CD4-positive, alpha-beta memory T cell (primary cell): ENCODE measurements around the gene UQCRFS1. TPM values are rescaled to one million over a fixed set of nuclear protein-coding genes. Genes with fewer than 3 reads are reported as not detected.

Experiments used
- CTCF ChIA-PET: fragments of 350-600 bp; sonication (Branson Sonifier 250); formaldehyde crosslinking; loops from one replicate; lab custom pipeline; 2021; ENCODE audit warnings: inconsistent platforms; ENCODE audit not compliant: partially characterized antibody; lab: Charles Lee
- POLR2A ChIA-PET: fragments of 350-600 bp; sonication (Branson Sonifier 250); formaldehyde crosslinking; loops from one replicate; lab custom pipeline; 2021; ENCODE audit not compliant: partially characterized antibody; lab: Charles Lee
- DNase-seq, 5 donors: peaks; one replicate each; pipeline versions ENCODE4 v3.0.0 to v3.0.0-alpha.2; 2020 to 2022; ENCODE audit warnings: mixed read lengths in 1 of 5
- H3K27ac ChIP-seq: one replicate; pipeline ENCODE4 v1.7.0; 2013; ENCODE audit warnings: low read depth, low read length
- H3K27me3 ChIP-seq: 2 replicates; pipeline ENCODE4 v1.7.0; 2013; ENCODE audit warnings: mild to moderate bottlenecking, low read length, moderate library complexity; ENCODE audit not compliant: insufficient read depth
- H3K36me3 ChIP-seq: 2 replicates; pipeline ENCODE4 v1.7.0; 2013; ENCODE audit warnings: mild to moderate bottlenecking, low read length, moderate library complexity; ENCODE audit not compliant: insufficient read depth
- H3K4me1 ChIP-seq: 2 replicates; pipeline ENCODE4 v1.7.0; 2013; ENCODE audit warnings: mild to moderate bottlenecking, low read length, moderate library complexity; ENCODE audit not compliant: insufficient read depth
- H3K4me3 ChIP-seq, 2 donors: one replicate each; pipeline ENCODE4 v1.7.0; 2013; ENCODE audit warnings: low read length in 2 of 2, mild to moderate bottlenecking in 1 of 2
- H3K9me3 ChIP-seq, 2 donors: one replicate each; pipeline ENCODE4 v1.7.0; 2013; ENCODE audit warnings: low read length in 2 of 2, control low read depth in 1 of 2; ENCODE audit not compliant: control insufficient read depth in 1 of 2
- H3K27ac Mint-ChIP-seq, 7 donors: one replicate each; pipeline ENCODE4 v1.8.0; 2020 to 2021; ENCODE audit warnings: mixed read lengths in 7 of 7, mild to moderate bottlenecking in 6 of 7, inconsistent platforms in 3 of 7, moderate library complexity in 3 of 7
- H3K27me3 Mint-ChIP-seq, 2 donors: one replicate each; pipeline ENCODE4 v1.8.0; 2020 to 2021; ENCODE audit warnings: mixed read lengths in 2 of 2
- H3K36me3 Mint-ChIP-seq, 2 donors: one replicate each; pipeline ENCODE4 v1.8.0; 2020 to 2021; ENCODE audit warnings: mixed read lengths in 2 of 2, inconsistent platforms in 1 of 2, mild to moderate bottlenecking in 1 of 2
- H3K4me1 Mint-ChIP-seq, 4 donors: one replicate each; pipeline ENCODE4 v1.8.0; 2020 to 2021; ENCODE audit warnings: mixed read lengths in 4 of 4, mild to moderate bottlenecking in 1 of 4
- H3K4me3 Mint-ChIP-seq, 8 donors: one replicate each; pipeline ENCODE4 v1.8.0; 2020 to 2021; ENCODE audit warnings: mixed read lengths in 8 of 8, mild to moderate bottlenecking in 7 of 8, moderate library complexity in 6 of 8, inconsistent platforms in 3 of 8
- H3K9me3 Mint-ChIP-seq, 8 donors: one replicate each; pipeline ENCODE4 v1.8.0; 2020 to 2021; ENCODE audit warnings: mixed read lengths in 8 of 8, mild to moderate bottlenecking in 5 of 8, inconsistent platforms in 3 of 8, moderate library complexity in 1 of 8
- intact Hi-C: fragments of 100-400 bp; cut with micrococcal nuclease; formaldehyde crosslinking; loops from one replicate; pipeline ENCODE4 v1.15.1; 2023
- polyA plus RNA-seq, 2 donors: library from polyadenylated mRNA; unstranded; fragments of 300-500 nt; fragmentation: Illumina TruSeq; gene quantifications; one replicate each; pipeline ENCODE4 v1.2.3, GENCODE V29; 2021
- total RNA-seq, 2 experiments: library from RNA; stranded (reverse); gene quantifications; one replicate each; pipeline ENCODE4 v1.2.3, GENCODE V29; 2021

Gene UQCRFS1
- total and polyA plus RNA-seq, 4 experiments from 2014 or later: 16.2 to 114 (median 43.6) TPM

DNA sequence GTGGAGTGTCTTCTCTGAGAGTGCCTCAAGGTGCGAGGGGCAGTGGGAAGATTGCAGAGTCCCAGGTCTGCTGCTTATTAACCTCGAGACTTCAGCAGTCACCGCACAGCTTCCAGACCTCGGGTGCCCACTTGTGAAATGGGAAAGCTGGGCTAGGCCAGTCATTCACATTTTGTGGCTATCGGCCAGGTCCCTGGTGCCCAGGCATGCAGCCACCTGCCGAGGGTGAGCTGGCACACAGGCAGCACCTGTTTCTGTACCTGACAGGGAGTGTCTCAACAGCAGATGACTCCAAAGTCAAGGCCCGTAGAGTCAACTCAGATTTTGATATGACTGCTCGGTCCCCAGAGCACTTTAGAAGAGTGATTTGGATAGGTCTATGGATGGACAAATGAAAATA, 21.9 kb downstream of the UQCRFS1 start:
- Histone ChIP-seq H3K27me3 (no peaks in the 10 kb centered on the region), H3K36me3 (no peaks in the 10 kb centered on the region), H3K4me3 (no peak overlapping the region), H3K27ac (no peak overlapping the region), H3K4me1 (no peaks in the 10 kb centered on the region), H3K9me3 (no peaks in the 10 kb centered on the region)
- no peak for DNase-seq
- ChIA-PET POLR2A (no interaction called here), CTCF (no interaction called here)
- Mint-ChIP-seq H3K4me3 (no peak overlapping the region), H3K27ac (no peak overlapping the region), H3K4me1 (peaks cover 0 to 7% (median 6%) of the 10 kb centered on the region in 4 donors), H3K36me3 (no peaks in the 10 kb centered on the region), H3K27me3 (no peaks in the 10 kb centered on the region), H3K9me3 (peaks cover 0 to 2% (median 0%) of the 10 kb centered on the region in 8 donors)
- intact Hi-C loops: no loop called here

DNA sequence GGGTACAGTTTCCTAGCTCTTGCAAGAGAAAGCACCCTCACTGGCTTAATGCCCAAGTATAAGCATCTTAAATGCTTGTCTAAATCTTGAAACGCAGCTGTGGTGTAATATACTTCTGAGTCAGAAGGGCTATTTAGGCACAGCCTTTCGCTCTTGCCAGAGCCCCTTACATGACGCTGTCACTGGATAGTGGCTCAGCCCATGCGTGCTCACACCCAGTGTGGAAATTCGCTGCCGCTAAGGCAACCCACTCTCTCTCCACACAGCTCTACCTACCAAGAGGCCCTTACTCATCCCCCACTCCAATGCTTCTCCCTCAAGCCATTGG, 24.0 kb downstream of the UQCRFS1 start:
- Histone ChIP-seq H3K36me3 (no peaks in the 10 kb centered on the region), H3K4me3 (no peak overlapping the region), H3K27ac (no peak overlapping the region), H3K27me3 (no peaks in the 10 kb centered on the region), H3K4me1 (no peaks in the 10 kb centered on the region), H3K9me3 (no peaks in the 10 kb centered on the region)
- H3K4me1 Mint-ChIP-seq: peaks cover 0 to 7% (median 5%) of the 10 kb centered on the region in 4 donors
- no peak overlapping the region for H3K4me3 Mint-ChIP-seq
- intact Hi-C loops: no loop called here
- no peak overlapping the region for H3K27ac Mint-ChIP-seq
- DNase-seq: no peak
- ChIA-PET POLR2A (no interaction called here), CTCF (no interaction called here)
- no peaks in the 10 kb centered on the region for H3K9me3 Mint-ChIP-seq
- H3K36me3 Mint-ChIP-seq: no peaks in the 10 kb centered on the region
- no peaks in the 10 kb centered on the region for H3K27me3 Mint-ChIP-seq

DNA sequence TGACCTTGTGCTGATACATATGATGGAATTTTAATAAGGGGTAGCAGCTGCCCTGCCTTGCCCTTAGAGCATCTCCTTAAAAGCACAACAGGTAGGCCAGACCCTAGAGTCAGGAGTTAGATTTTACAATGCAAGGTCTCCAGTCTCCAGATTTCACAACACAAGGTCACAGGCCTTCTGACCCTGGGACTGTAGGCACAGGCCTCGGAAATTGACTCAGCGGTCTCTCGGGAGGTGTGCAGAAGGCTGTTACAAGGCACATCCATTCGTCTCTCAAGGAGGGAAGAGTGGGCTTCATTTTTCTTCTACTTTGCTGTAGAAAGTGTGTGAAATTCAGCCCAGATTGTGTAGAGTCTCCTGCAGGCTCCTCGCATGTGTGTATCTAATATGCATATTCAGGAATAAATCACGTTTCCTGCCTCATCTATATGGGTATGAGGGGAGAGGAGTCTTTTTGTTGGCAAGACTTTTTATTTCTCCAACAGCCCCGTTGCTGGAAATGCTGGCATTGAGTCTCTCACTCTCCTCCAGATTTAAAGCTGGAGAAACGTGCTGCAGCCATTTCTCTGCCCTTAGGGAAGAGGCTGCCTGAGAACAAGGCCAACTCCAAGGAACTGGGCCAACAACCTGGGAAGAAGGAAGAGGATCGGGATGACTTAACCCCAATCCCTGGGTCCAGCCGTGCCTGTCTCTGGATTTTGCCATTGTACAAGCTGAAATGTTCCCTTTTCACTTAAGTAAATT, 24.5 kb downstream of the UQCRFS1 start:
- Mint-ChIP-seq H3K27me3 (no peaks in the 10 kb centered on the region), H3K4me1 (peaks cover 0 to 7% (median 5%) of the 10 kb centered on the region in 4 donors), H3K36me3 (no peaks in the 10 kb centered on the region), H3K4me3 (no peak overlapping the region), H3K27ac (no peak overlapping the region), H3K9me3 (no peaks in the 10 kb centered on the region)
- H3K27me3 ChIP-seq: no peaks in the 10 kb centered on the region
- ChIA-PET CTCF (no interaction called here), POLR2A (no interaction called here)
- H3K4me3 ChIP-seq: no peak overlapping the region
- DNase-seq: no peak
- H3K4me1 ChIP-seq: no peaks in the 10 kb centered on the region
- H3K36me3 ChIP-seq: no peaks in the 10 kb centered on the region
- H3K9me3 ChIP-seq: no peaks in the 10 kb centered on the region
- H3K27ac ChIP-seq: no peak overlapping the region
- intact Hi-C loops: no loop called here

DNA sequence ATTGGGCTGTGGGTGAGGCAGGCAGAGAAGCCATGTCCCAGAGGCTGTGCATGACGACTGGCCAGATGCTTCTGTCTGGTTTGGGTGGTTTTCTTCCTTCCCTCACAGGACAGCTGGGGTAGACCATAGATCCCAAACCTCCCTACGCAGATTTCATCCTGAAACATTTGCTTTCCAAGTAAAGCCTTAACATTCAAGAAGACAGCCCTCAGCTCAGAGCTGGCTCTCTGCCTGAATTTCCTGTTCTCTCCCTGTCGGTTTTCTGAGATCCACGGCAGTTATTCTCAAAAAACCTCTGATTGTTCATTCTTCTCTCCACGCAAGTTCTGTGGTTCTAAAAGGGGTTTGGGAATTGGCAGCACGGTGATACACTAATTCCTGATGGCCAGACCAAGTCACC, 25.3 kb downstream of the UQCRFS1 start:
- H3K36me3 Mint-ChIP-seq: no peaks in the 10 kb centered on the region
- intact Hi-C loops: no loop called here
- Histone ChIP-seq H3K4me1 (no peaks in the 10 kb centered on the region), H3K9me3 (no peaks in the 10 kb centered on the region), H3K4me3 (no peak overlapping the region), H3K27me3 (no peaks in the 10 kb centered on the region), H3K27ac (no peak overlapping the region), H3K36me3 (no peaks in the 10 kb centered on the region)
- CTCF ChIA-PET: no interaction called here
- no peaks in the 10 kb centered on the region for H3K9me3 Mint-ChIP-seq
- H3K27me3 Mint-ChIP-seq: no peaks in the 10 kb centered on the region
- no peak for DNase-seq
- H3K4me1 Mint-ChIP-seq: no peaks in the 10 kb centered on the region
- H3K4me3 Mint-ChIP-seq: no peak overlapping the region
- POLR2A ChIA-PET: no interaction called here
- no peak overlapping the region for H3K27ac Mint-ChIP-seq

DNA sequence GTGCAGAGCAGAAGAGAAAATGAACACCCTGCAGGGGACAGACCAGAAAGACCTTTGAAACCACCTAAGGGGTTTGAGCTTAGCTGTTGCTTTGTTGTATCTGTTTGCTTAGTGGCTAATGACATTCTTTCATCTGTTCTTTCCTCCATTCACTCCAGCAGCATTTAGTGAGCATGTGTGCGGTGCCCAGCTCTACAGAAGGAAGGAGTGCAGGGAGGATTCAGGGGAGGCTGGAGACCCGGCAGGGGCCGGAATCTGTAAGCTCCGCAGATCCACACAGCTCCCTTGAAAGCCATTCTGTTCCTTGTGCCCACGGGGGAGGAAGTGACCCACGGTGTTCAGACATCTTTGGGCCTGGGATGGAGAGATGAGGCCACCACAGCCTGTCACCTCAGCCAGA, 27.5 kb downstream of the UQCRFS1 start:
- no peaks in the 10 kb centered on the region for H3K27me3 ChIP-seq

DNA sequence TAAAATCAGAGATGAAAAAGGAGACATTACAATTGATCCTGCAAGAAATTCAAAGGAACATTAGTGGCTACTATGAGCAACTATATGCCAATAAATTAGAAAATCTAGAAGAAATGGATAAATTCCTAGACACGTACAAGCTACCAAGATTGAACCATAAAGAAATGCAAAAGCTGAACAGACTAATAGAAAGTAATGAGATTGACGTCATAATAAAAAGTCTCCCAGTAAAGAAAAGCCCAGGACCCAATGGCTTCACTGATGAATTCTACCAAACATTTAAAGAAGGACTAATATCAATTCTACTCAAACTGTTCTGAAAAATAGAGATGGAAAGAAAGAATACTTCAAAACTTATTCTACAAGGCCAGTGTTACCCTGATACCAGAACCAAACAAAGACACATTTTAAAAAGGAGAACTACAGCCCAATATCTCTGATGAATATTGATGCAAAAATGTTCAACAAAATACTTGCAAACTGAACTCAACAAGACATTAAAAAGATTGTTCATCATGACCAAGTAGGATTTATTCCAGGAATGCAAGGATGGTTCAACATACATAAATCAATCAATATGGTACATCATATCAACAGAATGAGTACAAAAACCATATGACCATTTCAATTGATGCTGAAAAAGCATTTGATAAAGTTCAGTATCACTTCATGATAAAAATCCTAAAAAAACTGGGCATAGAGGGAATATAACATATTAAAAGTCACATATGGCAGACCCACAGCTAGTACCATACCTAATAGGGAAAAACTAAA, 35.8 kb downstream of the UQCRFS1 start:
- H3K4me3 Mint-ChIP-seq: no peak overlapping the region
- POLR2A ChIA-PET: no interaction called here
- no peak overlapping the region for H3K27ac Mint-ChIP-seq
- no peaks in the 10 kb centered on the region for H3K4me1 ChIP-seq
- CTCF ChIA-PET: no interaction called here
- H3K4me1 Mint-ChIP-seq: no peaks in the 10 kb centered on the region
- H3K4me3 ChIP-seq: no peak overlapping the region
- no peak for DNase-seq
- peaks cover 4 to 12% of the 10 kb centered on the region in 2 donors for H3K36me3 Mint-ChIP-seq
- H3K27me3 ChIP-seq: no peaks in the 10 kb centered on the region
- intact Hi-C loops: no loop called here
- H3K27me3 Mint-ChIP-seq: peaks cover 1 to 3% of the 10 kb centered on the region in 2 donors
- H3K27ac ChIP-seq: no peak overlapping the region
- no peaks in the 10 kb centered on the region for H3K9me3 ChIP-seq
- H3K36me3 ChIP-seq: no peaks in the 10 kb centered on the region
- peaks cover 7 to 73% (median 58%) of the 10 kb centered on the region in 8 donors for H3K9me3 Mint-ChIP-seq

More for the DNA sequence above, 27.5 kb downstream of the UQCRFS1 start:
- Mint-ChIP-seq H3K4me1 (no peaks in the 10 kb centered on the region), H3K36me3 (no peaks in the 10 kb centered on the region), H3K27me3 (peaks cover 0 to 1% of the 10 kb centered on the region in 2 donors), H3K9me3 (peaks cover 0 to 4% (median 0%) of the 10 kb centered on the region in 8 donors), H3K4me3 (no peak overlapping the region), H3K27ac (no peak overlapping the region)
- H3K36me3 ChIP-seq: no peaks in the 10 kb centered on the region
- no peak overlapping the region for H3K4me3 ChIP-seq
- H3K4me1 ChIP-seq: no peaks in the 10 kb centered on the region
- H3K9me3 ChIP-seq: no peaks in the 10 kb centered on the region
- POLR2A ChIA-PET: no interaction called here
- CTCF ChIA-PET: no interaction called here
- intact Hi-C loops: no loop called here
- H3K27ac ChIP-seq: no peak overlapping the region
- no peak for DNase-seq

DNA sequence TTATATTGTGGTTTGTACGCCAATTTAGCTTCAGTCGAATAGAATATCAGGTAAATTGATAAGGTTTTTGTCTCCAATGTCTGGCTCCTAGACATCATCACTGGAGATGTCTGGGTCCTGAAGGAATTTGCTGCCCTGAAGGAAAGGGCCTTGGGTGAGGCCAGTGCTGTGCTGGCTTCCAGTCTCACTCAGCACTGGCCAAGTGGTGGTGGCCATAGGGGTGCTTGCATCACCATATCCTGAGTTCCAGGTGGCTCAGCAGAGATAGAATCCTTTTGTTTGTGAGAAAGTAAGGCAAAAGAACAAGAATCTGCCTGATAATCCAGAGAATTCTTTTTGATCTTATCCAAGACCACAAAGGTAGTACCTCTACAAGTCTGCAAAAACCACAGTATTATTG, 39.1 kb downstream of the UQCRFS1 start:
- H3K36me3 ChIP-seq: no peaks in the 10 kb centered on the region
- Mint-ChIP-seq H3K9me3 (peaks cover 3 to 80% (median 60%) of the 10 kb centered on the region in 8 donors), H3K4me3 (no peak overlapping the region), H3K27me3 (no peaks in the 10 kb centered on the region), H3K36me3 (peaks cover 4 to 12% of the 10 kb centered on the region in 2 donors), H3K27ac (peak overlapping the region in 1 of 7 donors; percentile 55), H3K4me1 (no peaks in the 10 kb centered on the region)
- ChIA-PET CTCF (no interaction called here), POLR2A (no interaction called here)
- H3K27ac ChIP-seq: no peak overlapping the region
- no peaks in the 10 kb centered on the region for H3K4me1 ChIP-seq
- H3K9me3 ChIP-seq: no peaks in the 10 kb centered on the region
- H3K27me3 ChIP-seq: no peaks in the 10 kb centered on the region
- intact Hi-C loops: no loop called here
- H3K4me3 ChIP-seq: no peak overlapping the region
- DNase-seq: no peak
